ENCODE data around the gene RSL1D1.
A peak's percentile ranks its signal among the peaks of the same experiment; 100 is the strongest.
"Not testable (repeated sequence)": the region's sequence is repeated elsewhere in the genome, so short reads cannot be mapped to it uniquely, and the experiment has no call there.

RSL1D1 gene

GRCh38 chr16:11818970-11819369 is 32.4 kb downstream of the RSL1D1 start:
- H3K27me3 ChIP-seq (replicated peaks in 2 of 5; ENCODE audit: control insufficient read depth in 4 of 5, insufficient read depth in 5 of 5, low read length in 4 of 5); H3K4me1 ChIP-seq (ENCODE audit: control extremely low read depth in 1 of 4, control insufficient read depth in 4 of 4, insufficient read depth in 4 of 4, low read length in 3 of 4); DNase-seq; H3K4me3 ChIP-seq (ENCODE audit: control insufficient read depth in 1 of 7, extremely low read depth in 1 of 7, insufficient read depth in 4 of 7, low read depth in 2 of 7, low read length in 6 of 7); POLR2A ChIA-PET; H3K36me3 ChIP-seq (ENCODE audit: control insufficient read depth in 4 of 4, insufficient read depth in 4 of 4, low read length in 3 of 4); CTCF ChIA-PET; H3K9me3 ChIP-seq (ENCODE audit: control extremely low read depth in 1 of 5, control insufficient read depth in 4 of 5, insufficient read depth in 2 of 5, low read depth in 1 of 5, low read length in 4 of 5); H3K27ac ChIP-seq (ENCODE audit: insufficient read depth in 1 of 2, low read depth in 1 of 2, low read length in 2 of 2, poor library complexity in 1 of 2, severe bottlenecking in 2 of 2): not testable (repeated sequence)
- WGBS (ENCODE audit: insufficient coverage): 93% methylated on average over 12 of the region's 13 CpGs

GRCh38 chr16:11816123-11816522 is 35.2 kb downstream of the RSL1D1 start:
- no peaks in the 10 kb centered on the region for H3K36me3 ChIP-seq (ENCODE audit: control insufficient read depth in 4 of 4, insufficient read depth in 4 of 4, low read length in 3 of 4)
- H3K27ac ChIP-seq (ENCODE audit: insufficient read depth in 1 of 2, low read depth in 1 of 2, low read length in 2 of 2, poor library complexity in 1 of 2, severe bottlenecking in 2 of 2): no peak overlapping the region
- WGBS (ENCODE audit: insufficient coverage): 96% methylated on average over 4 of the region's 5 CpGs
- no peaks in the 10 kb centered on the region for H3K4me1 ChIP-seq (ENCODE audit: control extremely low read depth in 1 of 4, control insufficient read depth in 4 of 4, insufficient read depth in 4 of 4, low read length in 3 of 4)
- no peak for DNase-seq
- no peaks in the 10 kb centered on the region for H3K27me3 ChIP-seq (replicated peaks in 2 of 5; ENCODE audit: control insufficient read depth in 4 of 5, insufficient read depth in 5 of 5, low read length in 4 of 5)
- no peak overlapping the region for H3K4me3 ChIP-seq (ENCODE audit: control insufficient read depth in 1 of 7, extremely low read depth in 1 of 7, insufficient read depth in 4 of 7, low read depth in 2 of 7, low read length in 6 of 7)
- CTCF ChIA-PET: interaction anchor here (2.1 kb wide), 1 partner anchor 17 kb away, joined by 5 read pairs; no protein-coding TSS in a partner anchor
- POLR2A ChIA-PET: no interaction called here
- H3K9me3 ChIP-seq (ENCODE audit: control extremely low read depth in 1 of 5, control insufficient read depth in 4 of 5, insufficient read depth in 2 of 5, low read depth in 1 of 5, low read length in 4 of 5): no peaks in the 10 kb centered on the region

GRCh38 chr16:11814800-11815199 is 36.5 kb downstream of the RSL1D1 start:
- H3K36me3 ChIP-seq (ENCODE audit: control insufficient read depth in 4 of 4, insufficient read depth in 4 of 4, low read length in 3 of 4); H3K9me3 ChIP-seq (ENCODE audit: control extremely low read depth in 1 of 5, control insufficient read depth in 4 of 5, insufficient read depth in 2 of 5, low read depth in 1 of 5, low read length in 4 of 5); H3K4me3 ChIP-seq (ENCODE audit: control insufficient read depth in 1 of 7, extremely low read depth in 1 of 7, insufficient read depth in 4 of 7, low read depth in 2 of 7, low read length in 6 of 7); H3K4me1 ChIP-seq (ENCODE audit: control extremely low read depth in 1 of 4, control insufficient read depth in 4 of 4, insufficient read depth in 4 of 4, low read length in 3 of 4); H3K27ac ChIP-seq (ENCODE audit: insufficient read depth in 1 of 2, low read depth in 1 of 2, low read length in 2 of 2, poor library complexity in 1 of 2, severe bottlenecking in 2 of 2); H3K27me3 ChIP-seq (replicated peaks in 2 of 5; ENCODE audit: control insufficient read depth in 4 of 5, insufficient read depth in 5 of 5, low read length in 4 of 5); POLR2A ChIA-PET; DNase-seq: not testable (repeated sequence)
- 87% methylated on average over 3 of the region's 4 CpGs for WGBS (ENCODE audit: insufficient coverage)
- CTCF ChIA-PET: interaction anchor here (0.6 kb wide), 1 partner anchor 30 kb away, joined by 4 read pairs; no protein-coding TSS in a partner anchor

GRCh38 chr16:11806721-11807120 is 44.6 kb downstream of the RSL1D1 start:
- POLR2A ChIA-PET: interaction anchor here (0.6 kb wide), 2 partner anchors 36 to 112 kb away, joined by 3 read pairs; no protein-coding TSS in a partner anchor
- Histone ChIP-seq H3K36me3 (ENCODE audit: control insufficient read depth in 4 of 4, insufficient read depth in 4 of 4, low read length in 3 of 4) (no peaks in the 10 kb centered on the region), H3K4me1 (ENCODE audit: control extremely low read depth in 1 of 4, control insufficient read depth in 4 of 4, insufficient read depth in 4 of 4, low read length in 3 of 4) (peaks cover 0 to 8% (median 4%) of the 10 kb centered on the region in 4 experiments), H3K9me3 (ENCODE audit: control extremely low read depth in 1 of 5, control insufficient read depth in 4 of 5, insufficient read depth in 2 of 5, low read depth in 1 of 5, low read length in 4 of 5) (no peaks in the 10 kb centered on the region), H3K27me3 (replicated peaks in 2 of 5; ENCODE audit: control insufficient read depth in 4 of 5, insufficient read depth in 5 of 5, low read length in 4 of 5) (no peaks in the 10 kb centered on the region), H3K4me3 (ENCODE audit: control insufficient read depth in 1 of 7, extremely low read depth in 1 of 7, insufficient read depth in 4 of 7, low read depth in 2 of 7, low read length in 6 of 7) (no peak overlapping the region), H3K27ac (ENCODE audit: insufficient read depth in 1 of 2, low read depth in 1 of 2, low read length in 2 of 2, poor library complexity in 1 of 2, severe bottlenecking in 2 of 2) (no peak overlapping the region)
- CTCF ChIA-PET: interaction anchor here (0.6 to 1.6 kb wide), 2 partner anchors 29 to 784 kb away, joined by 3 to 4 read pairs; no protein-coding TSS in a partner anchor
- peak in 1 of 3 donors; percentile 29 for DNase-seq
- 71% methylated on average over 1 of the region's 8 CpGs for WGBS (ENCODE audit: insufficient coverage)

- POLR2A ChIA-PET: no interaction called here
Measured at GRCh38 chr16:11805556-11805955, 45.8 kb downstream of the RSL1D1 start.

GRCh38 chr16:11801481-11802021 is 49.8 kb downstream of the RSL1D1 start:
- WGBS (ENCODE audit: insufficient coverage): 100% methylated on average over 3 of the region's 3 CpGs
- H3K9me3 ChIP-seq (ENCODE audit: control extremely low read depth in 1 of 5, control insufficient read depth in 4 of 5, insufficient read depth in 2 of 5, low read depth in 1 of 5, low read length in 4 of 5): no peaks in the 10 kb centered on the region
- ChIA-PET CTCF (no interaction called here), POLR2A (no interaction called here)
- H3K36me3 ChIP-seq (ENCODE audit: control insufficient read depth in 4 of 4, insufficient read depth in 4 of 4, low read length in 3 of 4): no peaks in the 10 kb centered on the region
- H3K4me3 ChIP-seq (ENCODE audit: control insufficient read depth in 1 of 7, extremely low read depth in 1 of 7, insufficient read depth in 4 of 7, low read depth in 2 of 7, low read length in 6 of 7): no peak overlapping the region
- H3K27ac ChIP-seq (ENCODE audit: insufficient read depth in 1 of 2, low read depth in 1 of 2, low read length in 2 of 2, poor library complexity in 1 of 2, severe bottlenecking in 2 of 2): no peak overlapping the region
- H3K27me3 ChIP-seq (replicated peaks in 2 of 5; ENCODE audit: control insufficient read depth in 4 of 5, insufficient read depth in 5 of 5, low read length in 4 of 5): no peaks in the 10 kb centered on the region
- H3K4me1 ChIP-seq (ENCODE audit: control extremely low read depth in 1 of 4, control insufficient read depth in 4 of 4, insufficient read depth in 4 of 4, low read length in 3 of 4): peaks cover 11 to 36% (median 33%) of the 10 kb centered on the region in 4 experiments
- DNase-seq: no peak

More at GRCh38 chr16:11805556-11805955, 45.8 kb downstream of the RSL1D1 start:
- CTCF ChIA-PET: interaction anchor here (1.6 kb wide), 1 partner anchor 30 kb away, joined by 3 read pairs; no protein-coding TSS in a partner anchor
- Histone ChIP-seq H3K9me3 (ENCODE audit: control extremely low read depth in 1 of 5, control insufficient read depth in 4 of 5, insufficient read depth in 2 of 5, low read depth in 1 of 5, low read length in 4 of 5) (no peaks in the 10 kb centered on the region), H3K27ac (ENCODE audit: insufficient read depth in 1 of 2, low read depth in 1 of 2, low read length in 2 of 2, poor library complexity in 1 of 2, severe bottlenecking in 2 of 2) (no peak overlapping the region), H3K27me3 (replicated peaks in 2 of 5; ENCODE audit: control insufficient read depth in 4 of 5, insufficient read depth in 5 of 5, low read length in 4 of 5) (no peaks in the 10 kb centered on the region), H3K4me1 (ENCODE audit: control extremely low read depth in 1 of 4, control insufficient read depth in 4 of 4, insufficient read depth in 4 of 4, low read length in 3 of 4) (peaks cover under 1 to 13% (median 8%) of the 10 kb centered on the region in 4 experiments), H3K36me3 (ENCODE audit: control insufficient read depth in 4 of 4, insufficient read depth in 4 of 4, low read length in 3 of 4) (no peaks in the 10 kb centered on the region), H3K4me3 (ENCODE audit: control insufficient read depth in 1 of 7, extremely low read depth in 1 of 7, insufficient read depth in 4 of 7, low read depth in 2 of 7, low read length in 6 of 7) (no peak overlapping the region)
- DNase-seq: no peak
- WGBS (ENCODE audit: insufficient coverage): 90% methylated on average over 2 of the region's 3 CpGs

GRCh38 chr16:11800382-11800718 is 51.0 kb downstream of the RSL1D1 start:
- Histone ChIP-seq H3K4me1 (ENCODE audit: control extremely low read depth in 1 of 4, control insufficient read depth in 4 of 4, insufficient read depth in 4 of 4, low read length in 3 of 4) (peaks cover 12 to 46% (median 41%) of the 10 kb centered on the region in 4 experiments), H3K9me3 (ENCODE audit: control extremely low read depth in 1 of 5, control insufficient read depth in 4 of 5, insufficient read depth in 2 of 5, low read depth in 1 of 5, low read length in 4 of 5) (no peaks in the 10 kb centered on the region), H3K27me3 (replicated peaks in 2 of 5; ENCODE audit: control insufficient read depth in 4 of 5, insufficient read depth in 5 of 5, low read length in 4 of 5) (no peaks in the 10 kb centered on the region), H3K4me3 (ENCODE audit: control insufficient read depth in 1 of 7, extremely low read depth in 1 of 7, insufficient read depth in 4 of 7, low read depth in 2 of 7, low read length in 6 of 7) (peak overlapping the region in 2 of 7 experiments; percentile 14 to 39), H3K27ac (ENCODE audit: insufficient read depth in 1 of 2, low read depth in 1 of 2, low read length in 2 of 2, poor library complexity in 1 of 2, severe bottlenecking in 2 of 2) (peak overlapping the region in 1 of 2 experiments; percentile 19), H3K36me3 (ENCODE audit: control insufficient read depth in 4 of 4, insufficient read depth in 4 of 4, low read length in 3 of 4) (no peaks in the 10 kb centered on the region)
- CTCF ChIA-PET: interaction anchor here (1.2 to 1.5 kb wide), 2 partner anchors 9 to 10 kb away, joined by 4 to 5 read pairs; no protein-coding TSS in a partner anchor
- peak in 2 of 3 donors; percentile 55 to 57 for DNase-seq
- POLR2A ChIA-PET: no interaction called here
- WGBS (ENCODE audit: insufficient coverage): 41% methylated on average over 3 of the region's 3 CpGs
